Esophagus muscularis mucosa (tissue), 4 donors: ENCODE measurements around the gene LIFR.

Experiments
- CTCF ChIP-seq, 3 experiments: fragments of 200-600 bp in 2 of 3; fragments of 450-650 bp in 1 of 3; sonication (generic) in 2 of 3; IDR thresholded peaks; one replicate each; pipeline ENCODE4 v1.5.1; 2017 to 2019; ENCODE audit warnings: antibody characterized with exemption in 3 of 3, mild to moderate bottlenecking in 2 of 3, moderate library complexity in 1 of 3
- EP300 ChIP-seq: sonication (generic); formaldehyde crosslinking; IDR thresholded peaks from one replicate; pipeline ENCODE4 v1.6.1; 2017; ENCODE audit warnings: antibody characterized with exemption
- POLR2A ChIP-seq: fragments of 450-650 bp; IDR thresholded peaks from one replicate; pipeline ENCODE4 v1.6.1; 2017; ENCODE audit warnings: antibody characterized with exemption, moderate library complexity, mild to moderate bottlenecking, low read depth
- POLR2AphosphoS5 ChIP-seq, 2 donors: sonication (generic); formaldehyde crosslinking; IDR thresholded peaks; one replicate each; pipeline ENCODE4 v1.6.1; 2017; ENCODE audit warnings: antibody characterized with exemption in 2 of 2

GRCh38 chr5:38448568-38449350 is 107.7 kb downstream of the LIFR start:
- TF ChIP-seq CTCF (IDR thresholded peaks at IDR 0.05) (no peak), POLR2A (no peak), EP300 (no peak), POLR2AphosphoS5 (IDR thresholded peaks at IDR 0.05) (no peak)
